GM23338 (cell line): ENCODE measurements around the gene CRYBA1. TPM values are rescaled to one million over a fixed set of nuclear protein-coding genes. Genes with fewer than 3 reads are reported as not detected.

Source experiments
- ATAC-seq: fragments of 200-7000 bp; cut with Tn5 transposase; 3 replicates; pipeline ENCODE4 v1.9.1; 2020
- DNase-seq: peaks from one replicate; pipeline ENCODE4 v3.0.0-alpha.2; 2015; ENCODE audit warnings: low spot score
- H2AFZ ChIP-seq: fragments of 200-600 bp; sonication (generic); 2 replicates; pipeline ENCODE4 v1.8.0; 2016; ENCODE audit warnings: antibody characterized with exemption, mild to moderate bottlenecking, moderate library complexity
- H3F3A ChIP-seq: fragments of 200-600 bp; sonication (generic); replicated peaks from 2 replicates; pipeline ENCODE4 v1.8.0; 2017; ENCODE audit warnings: antibody characterized with exemption, mixed run types, low read depth
- H3K27ac ChIP-seq: fragments of 200-600 bp; sonication (generic); 2 replicates; pipeline ENCODE4 v1.6.1; 2016; ENCODE audit warnings: low read depth
- H3K27me3 ChIP-seq: fragments of 200-600 bp; sonication (generic); 2 replicates; pipeline ENCODE4 v1.8.0; 2016; ENCODE audit warnings: mild to moderate bottlenecking, mixed run types, moderate library complexity; ENCODE audit not compliant: insufficient read depth
- H3K36me3 ChIP-seq: fragments of 200-600 bp; sonication (generic); 2 replicates; pipeline ENCODE4 v1.8.0; 2016; ENCODE audit warnings: mild to moderate bottlenecking; ENCODE audit not compliant: insufficient read depth
- H3K4me1 ChIP-seq: fragments of 200-600 bp; sonication (generic); 2 replicates; pipeline ENCODE4 v1.8.0; 2016; ENCODE audit warnings: mild to moderate bottlenecking, moderate library complexity; ENCODE audit not compliant: insufficient read depth
- H3K4me2 ChIP-seq: fragments of 200-600 bp; sonication (generic); 2 replicates; pipeline ENCODE4 v1.7.1; 2017; ENCODE audit warnings: mixed run types
- H3K4me3 ChIP-seq: fragments of 200-600 bp; sonication (generic); 2 replicates; pipeline ENCODE4 v1.6.1; 2016; ENCODE audit warnings: mixed run types
- H3K79me2 ChIP-seq: fragments of 200-600 bp; sonication (generic); replicated peaks from 2 replicates; pipeline ENCODE4 v1.8.0; 2017; ENCODE audit warnings: mild to moderate bottlenecking; ENCODE audit not compliant: insufficient read depth
- H3K9me2 ChIP-seq: fragments of 200-600 bp; sonication (generic); 2 replicates; pipeline ENCODE4 v1.8.0; 2017; ENCODE audit not compliant: insufficient read depth
- H4K20me1 ChIP-seq: fragments of 200-600 bp; sonication (generic); replicated peaks from 2 replicates; pipeline ENCODE4 v1.8.0; 2017; ENCODE audit warnings: mild to moderate bottlenecking; ENCODE audit not compliant: insufficient read depth
- H3K27ac Mint-ChIP-seq: 2 replicates; pipeline ENCODE4 v1.8.0; 2020; ENCODE audit warnings: inconsistent platforms, mild to moderate bottlenecking, moderate library complexity, mixed read lengths
- H3K27me3 Mint-ChIP-seq: 3 replicates; pipeline ENCODE4 v1.8.0; 2022; ENCODE audit warnings: low read depth, mild to moderate bottlenecking, moderate library complexity, mixed read lengths, inconsistent platforms; ENCODE audit not compliant: insufficient read depth, poor library complexity
- H3K36me3 Mint-ChIP-seq: 3 replicates; pipeline ENCODE4 v1.8.0; 2021; ENCODE audit warnings: low read depth, mild to moderate bottlenecking, inconsistent platforms, moderate library complexity, mixed read lengths
- H3K4me1 Mint-ChIP-seq: 3 replicates; pipeline ENCODE4 v1.8.0; 2020; ENCODE audit warnings: mild to moderate bottlenecking, inconsistent platforms, mixed read lengths
- H3K4me3 Mint-ChIP-seq: 3 replicates; pipeline ENCODE4 v1.8.0; 2021; ENCODE audit warnings: moderate library complexity, mild to moderate bottlenecking, inconsistent platforms, mixed read lengths
- H3K9me3 Mint-ChIP-seq: 3 replicates; pipeline ENCODE4 v1.8.0; 2020; ENCODE audit warnings: moderate library complexity, mild to moderate bottlenecking, inconsistent platforms, mixed read lengths
- ETS1 ChIP-seq: IDR thresholded peaks from 2 replicates; pipeline ENCODE4 v1.6.1; 2016; ENCODE audit warnings: antibody characterized with exemption
- EZH2phosphoT487 ChIP-seq: fragments of 200-600 bp; sonication (generic); IDR thresholded peaks from one replicate; pipeline ENCODE4 v1.8.1; 2018; ENCODE audit warnings: antibody characterized with exemption; ENCODE audit not compliant: unreplicated experiment
- POLR2AphosphoS5 ChIP-seq: IDR thresholded peaks from 2 replicates; pipeline ENCODE4 v1.6.1; 2016; ENCODE audit warnings: antibody characterized with exemption, low read depth
- STAT1 ChIP-seq: IDR thresholded peaks from one replicate; pipeline ENCODE4 v1.6.1; 2016; ENCODE audit warnings: antibody characterized with exemption; ENCODE audit not compliant: unreplicated experiment
- ZNF114 ChIP-seq: fragments of 250-450 bp; sonication (Bioruptor Pico); IDR thresholded peaks from 2 replicates; pipeline ENCODE4 v1.5.0; 2020; ENCODE audit warnings: mild to moderate bottlenecking, moderate library complexity
- ZNF331 ChIP-seq: fragments of 250-450 bp; sonication (Bioruptor Pico); IDR thresholded peaks from 2 replicates; pipeline ENCODE4 v1.5.0; 2020; ENCODE audit warnings: low read depth, mild to moderate bottlenecking, moderate library complexity
- ZNF462 ChIP-seq: fragments of 250-450 bp; sonication (Bioruptor Pico); IDR thresholded peaks from 2 replicates; pipeline ENCODE4 v1.5.0; 2020; ENCODE audit warnings: mild to moderate bottlenecking, moderate library complexity
- polyA plus RNA-seq: library from polyadenylated mRNA; unstranded; fragments of >200 nt; fragmentation: Nextera tagmentation; extraction: Ambion mirVana; gene quantifications from 2 replicates; pipeline ENCODE4 v1.2.1, GENCODE V29; 2016
- total RNA-seq: library from RNA; depleted of rRNA; stranded (reverse); fragments of >200 nt; shearing (Covaris generic); gene quantifications from 2 replicates; pipeline ENCODE4 v1.2.3, GENCODE V29; 2014
- TF ChIP-seq, protein P1 (sequence below): IDR thresholded peaks from one replicate; pipeline ENCODE4 v1.6.1; 2018; ENCODE audit warnings: antibody characterized with exemption; ENCODE audit not compliant: unreplicated experiment
- TF ChIP-seq, protein P2 (sequence below), 2 experiments: fragments of 200-600 bp in 1 of 2; sonication (generic) in 1 of 2; conservative IDR thresholded peaks; 2 replicates each; pipeline versions ENCODE4 v1.5.1 to v1.6.1; 2016 to 2017; ENCODE audit warnings: antibody characterized with exemption in 2 of 2, low read depth in 2 of 2, mild to moderate bottlenecking in 2 of 2, moderate library complexity in 1 of 2

Gene CRYBA1
- total and polyA plus RNA-seq, 2 experiments from 2014 or later, result not detected

DNA sequence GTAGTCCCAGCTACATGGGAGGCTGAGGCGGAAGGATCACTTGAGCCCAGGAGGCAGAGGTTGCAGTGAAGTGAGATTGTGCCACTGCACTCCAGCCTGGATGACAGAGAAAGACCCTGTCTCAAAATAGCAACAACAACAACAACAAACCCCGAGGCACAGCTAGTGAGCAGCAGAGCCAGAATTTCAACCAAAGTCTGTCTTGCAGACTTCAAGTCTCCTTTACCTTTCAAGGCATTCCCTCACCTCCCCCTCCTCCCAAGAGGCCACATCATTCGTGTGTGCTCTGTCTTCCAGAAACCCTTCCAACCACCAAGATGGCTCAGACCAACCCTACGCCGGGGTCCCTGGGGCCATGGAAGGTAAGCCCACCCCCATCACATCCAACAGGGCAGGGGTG is 2.2 kb downstream of the CRYBA1 start:
- H3K4me1 Mint-ChIP-seq, result peaks cover 6% of the 10 kb centered on the region; the same call in 1 of the 3 replicates
- no peak overlapping the region for H3K4me2 ChIP-seq
- no peak overlapping the region for H3K4me3 Mint-ChIP-seq
- no peak overlapping the region for H3K27ac Mint-ChIP-seq
- H3K4me3 ChIP-seq, result no peak overlapping the region
- H3K79me2 ChIP-seq, result no peaks in the 10 kb centered on the region
- H3K9me3 Mint-ChIP-seq, result no peaks in the 10 kb centered on the region
- H3K4me1 ChIP-seq, result no peaks in the 10 kb centered on the region
- H3K9me2 ChIP-seq, result no peaks in the 10 kb centered on the region; the same call in 1 of the 2 replicates
- no peak for TF ChIP-seq ZNF462 (CRISPR knock-in tag)
- no peak for TF ChIP-seq ETS1
- TF ChIP-seq ZNF114 (CRISPR knock-in tag), result no peak
- TF ChIP-seq ZNF331, result no peak
- TF ChIP-seq, protein P1, sequence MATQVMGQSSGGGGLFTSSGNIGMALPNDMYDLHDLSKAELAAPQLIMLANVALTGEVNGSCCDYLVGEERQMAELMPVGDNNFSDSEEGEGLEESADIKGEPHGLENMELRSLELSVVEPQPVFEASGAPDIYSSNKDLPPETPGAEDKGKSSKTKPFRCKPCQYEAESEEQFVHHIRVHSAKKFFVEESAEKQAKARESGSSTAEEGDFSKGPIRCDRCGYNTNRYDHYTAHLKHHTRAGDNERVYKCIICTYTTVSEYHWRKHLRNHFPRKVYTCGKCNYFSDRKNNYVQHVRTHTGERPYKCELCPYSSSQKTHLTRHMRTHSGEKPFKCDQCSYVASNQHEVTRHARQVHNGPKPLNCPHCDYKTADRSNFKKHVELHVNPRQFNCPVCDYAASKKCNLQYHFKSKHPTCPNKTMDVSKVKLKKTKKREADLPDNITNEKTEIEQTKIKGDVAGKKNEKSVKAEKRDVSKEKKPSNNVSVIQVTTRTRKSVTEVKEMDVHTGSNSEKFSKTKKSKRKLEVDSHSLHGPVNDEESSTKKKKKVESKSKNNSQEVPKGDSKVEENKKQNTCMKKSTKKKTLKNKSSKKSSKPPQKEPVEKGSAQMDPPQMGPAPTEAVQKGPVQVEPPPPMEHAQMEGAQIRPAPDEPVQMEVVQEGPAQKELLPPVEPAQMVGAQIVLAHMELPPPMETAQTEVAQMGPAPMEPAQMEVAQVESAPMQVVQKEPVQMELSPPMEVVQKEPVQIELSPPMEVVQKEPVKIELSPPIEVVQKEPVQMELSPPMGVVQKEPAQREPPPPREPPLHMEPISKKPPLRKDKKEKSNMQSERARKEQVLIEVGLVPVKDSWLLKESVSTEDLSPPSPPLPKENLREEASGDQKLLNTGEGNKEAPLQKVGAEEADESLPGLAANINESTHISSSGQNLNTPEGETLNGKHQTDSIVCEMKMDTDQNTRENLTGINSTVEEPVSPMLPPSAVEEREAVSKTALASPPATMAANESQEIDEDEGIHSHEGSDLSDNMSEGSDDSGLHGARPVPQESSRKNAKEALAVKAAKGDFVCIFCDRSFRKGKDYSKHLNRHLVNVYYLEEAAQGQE, result no peak
- no peak for TF ChIP-seq EZH2phosphoT487
- no peak for TF ChIP-seq POLR2AphosphoS5
- no peak for TF ChIP-seq STAT1
- TF ChIP-seq, protein P2, sequence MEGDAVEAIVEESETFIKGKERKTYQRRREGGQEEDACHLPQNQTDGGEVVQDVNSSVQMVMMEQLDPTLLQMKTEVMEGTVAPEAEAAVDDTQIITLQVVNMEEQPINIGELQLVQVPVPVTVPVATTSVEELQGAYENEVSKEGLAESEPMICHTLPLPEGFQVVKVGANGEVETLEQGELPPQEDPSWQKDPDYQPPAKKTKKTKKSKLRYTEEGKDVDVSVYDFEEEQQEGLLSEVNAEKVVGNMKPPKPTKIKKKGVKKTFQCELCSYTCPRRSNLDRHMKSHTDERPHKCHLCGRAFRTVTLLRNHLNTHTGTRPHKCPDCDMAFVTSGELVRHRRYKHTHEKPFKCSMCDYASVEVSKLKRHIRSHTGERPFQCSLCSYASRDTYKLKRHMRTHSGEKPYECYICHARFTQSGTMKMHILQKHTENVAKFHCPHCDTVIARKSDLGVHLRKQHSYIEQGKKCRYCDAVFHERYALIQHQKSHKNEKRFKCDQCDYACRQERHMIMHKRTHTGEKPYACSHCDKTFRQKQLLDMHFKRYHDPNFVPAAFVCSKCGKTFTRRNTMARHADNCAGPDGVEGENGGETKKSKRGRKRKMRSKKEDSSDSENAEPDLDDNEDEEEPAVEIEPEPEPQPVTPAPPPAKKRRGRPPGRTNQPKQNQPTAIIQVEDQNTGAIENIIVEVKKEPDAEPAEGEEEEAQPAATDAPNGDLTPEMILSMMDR (conservative IDR thresholded peaks at IDR 0.05; ENCODE audit: low read depth in 2 of 2), result no peak
- DNase-seq (no peak), ATAC-seq (no peak)
- no peaks in the 10 kb centered on the region for H3F3A ChIP-seq
- no peaks in the 10 kb centered on the region for H3K27me3 ChIP-seq
- no peaks in the 10 kb centered on the region for H3K36me3 Mint-ChIP-seq
- no peaks in the 10 kb centered on the region for H3K27me3 Mint-ChIP-seq
- no peak overlapping the region for H3K27ac ChIP-seq
- no peak overlapping the region for H2AFZ ChIP-seq
- no peaks in the 10 kb centered on the region for H3K36me3 ChIP-seq
- 0 out of 2 replicates have a peak, but pooled peaks cover 6% of the 10 kb centered on the region for H4K20me1 ChIP-seq
